ENCODE measurements around the gene ELFN2.

ELFN2 gene

GRCh38 chr22:37379085-37379484, 48.2 kb downstream of the ELFN2 start:
- DNase-seq, result no peak

DNA sequence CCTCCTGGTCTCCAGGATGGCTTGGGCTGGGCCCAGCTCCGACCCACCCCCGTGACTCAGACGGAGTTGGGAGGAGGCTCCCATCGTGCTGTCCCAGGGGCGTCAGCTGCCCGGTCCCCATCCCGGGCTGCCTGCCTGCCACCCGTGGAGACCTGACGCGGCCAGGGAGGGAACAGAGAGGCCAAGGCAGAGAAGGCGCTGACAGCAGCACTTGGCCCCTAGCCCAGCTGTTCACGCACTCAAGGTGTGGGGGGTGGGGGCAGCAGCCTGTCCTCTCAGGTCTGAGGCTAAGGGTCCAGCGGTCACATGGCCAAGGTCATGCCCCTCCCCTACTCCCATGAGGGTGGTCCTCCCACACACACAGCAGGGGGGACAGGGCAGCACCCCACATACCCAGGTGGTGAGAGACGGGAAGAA, 48.6 kb downstream of the ELFN2 start:
- DNase-seq, result no peak

GRCh38 chr22:37377927-37378326, 49.4 kb downstream of the ELFN2 start:
- no peak for DNase-seq

- no peak for DNase-seq
Observed at GRCh38 chr22:37377138-37377537, 50.1 kb downstream of the ELFN2 start.

- DNase-seq, result no peak
Observed at GRCh38 chr22:37376643-37377042, 50.6 kb downstream of the ELFN2 start.

GRCh38 chr22:37375801-37376200, 51.5 kb downstream of the ELFN2 start:
- no peak for DNase-seq

GRCh38 chr22:37374571-37374970, 52.7 kb downstream of the ELFN2 start:
- no peak for DNase-seq

DNA sequence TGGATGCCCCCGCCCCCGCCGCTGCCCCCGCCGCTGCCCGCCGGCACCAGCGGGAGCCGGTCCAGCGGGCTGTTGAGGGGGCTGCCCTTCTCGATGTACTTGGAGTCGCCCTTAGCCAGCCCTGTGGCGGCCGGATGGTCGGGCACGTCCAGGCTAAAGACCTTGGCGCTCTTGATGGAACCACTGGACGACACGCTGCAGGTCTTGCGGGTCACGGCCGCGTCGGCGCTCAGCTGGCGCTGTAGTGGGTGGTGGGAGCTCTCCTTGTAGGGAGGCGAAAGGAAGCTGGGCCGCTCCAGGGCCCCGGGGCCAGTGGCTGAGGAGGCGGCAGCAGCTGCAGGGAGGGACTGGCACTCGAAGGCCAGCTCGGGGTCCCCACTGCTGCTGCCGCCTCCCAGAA, 53.8 kb downstream of the ELFN2 start:
- no peak for DNase-seq

DNA sequence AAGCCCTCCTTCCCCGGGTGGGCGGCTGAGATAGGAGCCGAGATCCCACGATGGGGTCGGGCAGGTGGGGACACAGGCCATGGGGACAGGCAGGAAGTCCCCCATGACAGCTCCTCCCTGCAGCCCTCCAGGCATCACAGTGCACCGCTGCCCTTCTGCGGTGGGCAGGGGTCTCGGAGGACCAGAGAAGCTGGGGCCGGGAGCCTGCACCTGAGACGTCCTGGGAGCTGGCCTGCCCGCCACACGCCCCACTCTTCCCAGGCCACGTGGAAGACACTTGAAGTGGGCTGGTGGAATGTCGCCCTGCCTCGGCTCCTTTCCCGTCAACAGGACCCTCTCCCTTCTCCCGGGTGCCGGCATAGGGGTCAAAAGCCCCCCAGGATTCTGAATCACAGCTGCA, 55.4 kb downstream of the ELFN2 start:
- DNase-seq, result no peak

DNA sequence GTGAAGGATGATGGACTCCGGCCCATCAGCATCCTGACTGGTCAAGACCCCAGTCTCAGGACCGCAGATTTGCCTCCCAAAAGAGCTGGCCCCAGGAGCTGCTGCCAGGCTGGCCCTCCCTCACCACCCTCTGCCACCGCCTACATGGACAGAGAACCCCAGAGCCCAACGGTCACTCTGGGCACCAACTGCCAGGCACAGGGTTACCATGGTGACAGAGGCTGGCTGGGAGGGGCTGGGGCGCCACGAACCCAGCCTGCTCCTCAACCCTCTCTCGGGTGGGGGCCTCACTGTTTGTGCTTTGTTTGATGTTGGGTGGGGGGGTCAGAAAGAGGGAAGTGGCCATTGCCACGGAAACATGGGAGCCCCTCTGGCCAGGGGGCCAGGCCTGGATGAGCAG, 55.8 kb downstream of the ELFN2 start:
- DNase-seq, result no peak

GRCh38 chr22:37370306-37370979, 56.8 kb downstream of the ELFN2 start:
- DNase-seq, result no peak

DNA sequence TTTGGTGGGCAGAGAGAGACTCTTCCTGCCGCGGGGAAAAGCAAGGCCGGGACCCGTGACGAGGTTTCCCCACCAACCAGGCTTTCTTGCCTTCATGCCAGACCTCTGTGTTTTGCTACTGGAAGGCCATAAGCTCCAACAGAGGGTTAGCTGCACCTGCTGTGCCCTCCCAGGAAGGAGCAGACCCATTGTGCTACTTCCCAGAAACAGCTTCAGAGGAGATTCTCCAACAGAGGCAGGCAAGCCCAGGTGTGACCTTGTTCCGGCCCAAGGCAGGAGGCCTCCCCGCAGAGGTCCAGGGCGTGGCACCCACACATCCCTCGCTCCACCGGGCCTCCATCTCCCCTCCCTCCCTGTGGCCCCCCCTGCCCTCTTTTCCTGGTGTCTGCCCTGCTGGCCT, 57.8 kb downstream of the ELFN2 start:
- no peak for DNase-seq

GRCh38 chr22:37368058-37368457, 59.2 kb downstream of the ELFN2 start:
- DNase-seq, result no peak

GRCh38 chr22:37366601-37367000, 60.7 kb downstream of the ELFN2 start:
- no peak for DNase-seq

DNA sequence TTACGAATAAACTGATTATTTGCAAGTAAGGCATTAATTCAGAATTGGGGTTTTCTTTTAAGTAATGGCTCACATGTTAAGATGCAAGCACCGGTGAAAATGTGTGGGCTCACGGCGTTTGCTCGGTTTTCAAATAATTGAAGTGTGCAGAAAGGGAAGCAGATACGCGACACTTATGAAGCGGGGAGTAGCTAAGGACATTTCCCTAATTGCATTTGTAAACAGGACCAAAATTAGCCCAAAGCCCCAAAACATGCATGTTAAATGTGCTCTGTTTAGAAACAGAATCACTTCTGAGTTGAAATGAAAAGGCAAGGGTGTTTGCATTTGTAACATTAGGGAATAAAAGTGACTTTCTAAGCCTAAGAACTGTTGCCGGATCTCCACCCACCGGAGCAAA, 61.3 kb downstream of the ELFN2 start:
- DNase-seq, result no peak

DNA sequence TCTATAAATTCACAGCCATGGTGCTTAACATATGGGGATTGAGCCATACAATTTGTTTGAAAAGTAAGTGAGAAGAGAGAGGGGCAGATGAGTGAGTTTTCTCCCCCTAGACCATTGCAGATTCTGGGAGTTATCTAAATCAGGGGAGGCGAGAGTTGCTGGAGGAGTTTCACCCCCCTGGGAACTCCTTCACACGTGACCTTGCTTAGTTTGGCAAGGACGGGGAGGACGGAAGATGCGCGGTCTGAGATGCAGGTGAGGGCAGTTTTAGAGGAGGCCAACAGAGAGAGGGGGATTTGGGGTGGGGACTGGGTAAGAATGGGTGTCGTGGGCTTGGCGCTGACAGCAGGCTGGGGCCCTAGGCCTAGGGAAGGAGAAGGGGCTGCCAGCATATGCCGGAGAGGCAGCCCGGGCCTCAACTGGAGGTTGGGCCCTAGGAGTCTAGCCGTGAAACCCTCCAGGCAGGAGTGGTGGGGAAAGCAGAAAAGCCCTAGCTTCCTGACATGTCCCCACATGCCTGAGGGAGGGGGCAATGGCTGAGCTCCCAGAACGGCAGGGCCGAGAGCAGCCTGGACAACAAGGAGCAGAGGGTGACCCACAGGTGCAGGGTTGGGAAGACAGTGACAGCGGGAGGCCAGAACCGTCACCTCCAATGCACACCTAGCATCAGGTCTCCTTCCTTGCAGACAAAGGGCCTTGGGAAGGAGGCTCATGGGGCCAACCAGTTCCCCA, 63.9 kb downstream of the ELFN2 start:
- no peak for DNase-seq

GRCh38 chr22:37362621-37363020, 64.7 kb downstream of the ELFN2 start:
- DNase-seq, result no peak

- DNase-seq, result no peak
Observed at GRCh38 chr22:37358917-37359316, 68.4 kb downstream of the ELFN2 start.

DNA sequence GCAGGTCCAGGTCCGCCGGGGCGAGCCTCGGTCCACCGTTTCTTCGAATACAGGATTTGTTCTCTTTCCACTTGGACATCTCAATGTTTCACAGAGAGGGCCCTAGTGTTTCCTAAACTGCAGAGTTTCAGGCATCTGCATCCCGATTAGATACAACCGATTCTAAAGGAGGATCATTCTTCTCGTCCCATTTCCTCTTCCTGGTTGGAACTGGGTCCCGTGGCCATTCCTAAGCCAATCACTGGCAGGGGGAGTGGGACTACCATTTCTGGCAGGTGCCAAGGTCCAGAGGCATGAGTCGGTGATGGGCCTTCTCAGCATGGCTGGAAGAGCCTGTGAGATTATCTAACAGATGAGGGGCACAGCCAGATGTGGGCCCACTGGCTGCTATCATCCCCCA, 68.9 kb downstream of the ELFN2 start:
- no peak for DNase-seq

GRCh38 chr22:37357446-37358075, 69.7 kb downstream of the ELFN2 start:
- DNase-seq, result no peak

DNA sequence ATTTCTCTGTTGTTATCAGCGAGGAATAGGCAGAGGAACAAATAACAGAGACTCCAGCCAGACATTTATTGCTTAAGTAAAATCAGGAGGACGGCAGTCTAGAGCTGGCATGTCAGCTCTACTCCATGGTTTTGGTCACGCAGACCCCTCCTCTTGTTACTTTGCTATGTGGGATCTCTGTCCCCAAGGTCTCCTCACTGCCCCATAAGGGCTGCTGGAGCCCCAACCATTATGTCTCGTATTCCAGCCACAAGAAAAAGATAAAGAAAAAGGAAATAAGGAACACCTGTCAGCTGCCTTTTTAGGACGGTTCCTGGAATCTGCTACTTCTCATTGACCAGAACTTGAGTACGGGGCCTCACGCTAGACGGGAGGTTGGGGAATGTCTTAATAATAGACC, 70.4 kb downstream of the ELFN2 start:
- no peak for DNase-seq

- DNase-seq, result no peak
Observed at GRCh38 chr22:37355174-37355573, 72.1 kb downstream of the ELFN2 start.

DNA sequence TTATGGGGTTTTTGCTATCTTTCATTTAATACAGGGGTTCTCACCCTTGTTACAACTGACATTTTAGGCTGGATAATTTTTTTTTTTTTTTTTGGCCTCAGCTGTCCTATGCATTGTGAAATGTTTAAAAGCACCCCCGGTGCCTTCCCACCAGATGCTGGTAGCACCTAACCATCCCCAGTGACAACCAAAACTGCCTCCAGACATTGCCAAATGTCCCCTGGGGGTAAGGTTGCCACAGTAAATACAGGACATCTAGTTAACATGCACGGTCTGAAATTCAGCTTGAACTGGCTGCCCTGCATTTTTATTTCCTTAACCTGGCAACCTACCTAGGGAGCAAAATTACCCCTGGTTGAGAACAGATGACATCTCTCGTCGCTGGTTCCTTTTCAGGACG, 72.6 kb downstream of the ELFN2 start:
- no peak for DNase-seq

DNA sequence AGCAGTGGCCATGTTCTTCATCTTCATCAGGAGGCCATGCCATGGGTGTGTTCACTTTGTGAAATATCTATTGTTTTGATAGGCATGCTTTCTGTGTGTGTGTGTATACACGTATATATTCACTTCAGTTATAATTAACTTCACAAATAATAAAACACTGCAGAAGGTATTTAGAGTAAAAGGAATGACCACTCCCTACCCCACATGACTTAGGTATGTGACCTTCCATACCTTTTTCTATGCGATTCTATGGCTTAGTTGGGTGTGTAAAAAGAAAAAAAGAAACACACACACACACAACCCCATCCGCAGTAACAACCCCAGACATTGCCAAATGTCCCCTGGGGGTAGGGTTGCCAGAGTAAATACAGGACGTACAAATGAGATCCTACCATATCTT, 73.0 kb downstream of the ELFN2 start:
- no peak for DNase-seq

Data from stimulated activated CD4-positive, alpha-beta T cell treated with anti-CD3 and anti-CD28 coated beads, Interleukin-2, amount 100 ng/mL, for 24 hours (primary cell).